ENCODE data around the gene PI4K2B.
"Not testable (repeated sequence)": the region's sequence is repeated elsewhere in the genome, so short reads cannot be mapped to it uniquely, and the experiment has no call there.

PI4K2B gene

DNA sequence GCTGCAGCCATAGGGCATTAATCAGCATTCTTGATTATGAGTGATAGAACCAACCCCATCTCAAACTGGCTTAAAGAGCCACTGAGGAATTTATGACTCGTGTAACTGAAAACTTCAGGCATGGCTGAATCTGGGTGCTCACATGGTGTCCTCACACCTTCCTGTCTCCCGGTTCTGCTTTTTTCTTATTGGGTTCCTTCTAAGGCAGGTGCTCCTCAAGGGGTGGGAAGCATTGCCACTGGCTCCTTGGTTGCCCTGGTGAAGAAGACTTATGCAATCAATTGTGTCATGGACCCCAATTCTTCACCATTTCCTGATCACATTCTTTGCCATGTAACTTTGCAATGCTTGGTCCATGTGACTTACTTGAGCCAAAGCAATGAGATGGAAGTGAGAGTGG is 74.5 kb downstream of the PI4K2B start:
- DNase-seq: no peak

DNA sequence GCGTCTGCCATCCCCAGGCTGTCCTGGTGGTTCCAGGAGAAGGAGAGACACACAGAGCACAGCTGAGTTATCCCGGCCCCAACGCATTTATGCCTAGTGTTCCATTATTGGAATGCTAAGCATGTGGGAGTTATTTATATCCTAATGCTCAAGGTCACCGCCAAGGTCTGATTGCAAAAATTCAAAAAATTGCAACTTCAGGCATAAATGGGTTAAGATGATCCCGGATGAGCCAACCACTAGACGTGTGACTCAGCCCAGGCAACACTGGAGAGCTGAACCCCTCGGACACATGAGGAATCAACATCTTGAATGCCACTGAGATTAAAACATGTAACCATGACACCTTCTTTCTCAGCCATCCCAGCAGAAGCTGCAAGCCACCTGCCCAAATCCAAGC is 74.9 kb downstream of the PI4K2B start:
- DNase-seq: no peak

DNA sequence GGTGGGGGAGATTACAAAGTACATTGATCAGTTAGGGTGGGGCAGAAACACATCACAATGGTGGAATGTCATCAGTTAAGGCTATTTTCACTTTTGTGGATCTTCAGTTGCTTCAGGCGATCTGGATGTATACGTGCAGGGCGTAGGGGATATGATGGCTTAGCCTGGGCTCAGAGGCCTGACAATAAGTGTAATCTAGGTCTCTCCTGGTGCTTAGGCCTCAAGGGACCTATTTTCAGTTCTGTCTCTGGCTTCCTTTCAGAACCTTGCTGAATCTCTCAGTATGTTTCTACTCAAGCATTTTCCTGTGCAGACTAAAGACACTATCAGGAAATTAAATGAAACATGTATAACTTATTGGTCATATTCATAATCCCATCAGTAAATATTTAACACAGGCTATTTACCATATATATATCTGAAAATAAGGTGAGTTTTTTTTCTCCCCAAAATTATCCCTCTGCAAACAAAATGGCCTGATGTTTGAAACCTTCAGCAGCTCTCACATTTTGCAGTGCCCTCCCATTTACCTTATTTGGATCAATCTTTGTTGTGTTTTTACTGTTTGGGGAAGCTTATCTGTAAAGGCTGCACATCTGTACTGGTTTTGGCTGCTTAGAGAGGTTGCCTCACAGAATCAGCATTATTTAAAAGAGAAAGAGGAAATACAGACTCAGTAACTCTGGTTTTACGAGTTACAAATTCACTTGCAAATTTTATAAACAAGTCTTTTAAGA is 76.4 kb downstream of the PI4K2B start:
- no peak for DNase-seq

DNA sequence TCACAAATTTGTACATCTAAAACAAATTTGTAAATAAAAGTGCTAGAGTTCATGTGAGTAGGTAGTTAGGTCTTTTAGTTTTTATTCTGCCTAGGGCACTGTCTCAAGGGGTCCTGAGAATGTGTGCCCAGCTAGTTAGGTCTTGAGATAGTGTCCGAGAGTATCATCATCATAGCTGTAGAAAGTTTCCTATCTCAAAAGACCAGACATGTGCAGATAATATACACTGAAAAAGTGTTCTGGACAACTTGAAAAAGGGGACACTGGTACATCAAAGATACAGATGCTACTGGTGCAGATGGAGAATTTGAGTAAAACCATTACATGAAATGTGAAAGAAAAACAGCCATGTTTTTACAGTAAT is 77.0 kb downstream of the PI4K2B start:
- DNase-seq: no peak

DNA sequence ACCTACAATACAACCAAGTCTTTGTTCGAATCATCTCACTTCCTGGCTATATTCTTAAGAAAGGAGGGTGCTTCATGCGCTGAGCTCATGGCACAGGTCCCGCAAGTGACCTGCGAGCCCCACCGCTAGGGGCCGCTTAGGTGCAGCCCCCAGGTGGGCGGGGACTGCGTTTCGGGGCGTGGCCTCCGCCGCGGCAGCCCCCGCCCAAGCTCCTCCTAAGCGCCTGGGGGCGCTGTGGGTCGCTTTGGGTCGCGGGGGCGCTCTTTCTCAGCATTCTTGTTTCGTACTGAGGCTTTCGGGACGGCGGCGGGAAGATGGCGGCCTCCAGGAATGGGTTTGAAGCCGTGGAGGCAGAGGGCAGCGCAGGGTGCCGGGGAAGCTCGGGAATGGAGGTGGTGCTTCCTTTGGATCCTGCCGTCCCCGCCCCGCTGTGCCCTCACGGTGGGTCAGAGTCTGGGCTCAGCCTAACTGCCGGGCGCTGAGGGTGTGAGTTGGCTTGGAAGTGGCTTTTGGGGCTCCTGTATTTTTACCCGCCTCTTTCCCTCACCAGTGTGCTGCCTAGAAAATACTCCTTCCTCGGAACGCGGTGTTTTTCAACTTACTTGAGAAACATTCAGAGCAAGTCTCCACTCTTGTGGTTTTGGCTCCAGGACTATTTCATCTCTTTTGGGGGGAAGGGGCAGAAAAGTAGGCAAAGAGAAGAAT is 78.8 kb downstream of the PI4K2B start, which contains the start of gene ZCCHC4:
Gene ZCCHC4 (plus strand): TSS at position 279 of the 705 bp plus-strand sequence. CDS start 36 bp downstream, at position 315.
- DNase-seq: peak; percentile 86

DNA sequence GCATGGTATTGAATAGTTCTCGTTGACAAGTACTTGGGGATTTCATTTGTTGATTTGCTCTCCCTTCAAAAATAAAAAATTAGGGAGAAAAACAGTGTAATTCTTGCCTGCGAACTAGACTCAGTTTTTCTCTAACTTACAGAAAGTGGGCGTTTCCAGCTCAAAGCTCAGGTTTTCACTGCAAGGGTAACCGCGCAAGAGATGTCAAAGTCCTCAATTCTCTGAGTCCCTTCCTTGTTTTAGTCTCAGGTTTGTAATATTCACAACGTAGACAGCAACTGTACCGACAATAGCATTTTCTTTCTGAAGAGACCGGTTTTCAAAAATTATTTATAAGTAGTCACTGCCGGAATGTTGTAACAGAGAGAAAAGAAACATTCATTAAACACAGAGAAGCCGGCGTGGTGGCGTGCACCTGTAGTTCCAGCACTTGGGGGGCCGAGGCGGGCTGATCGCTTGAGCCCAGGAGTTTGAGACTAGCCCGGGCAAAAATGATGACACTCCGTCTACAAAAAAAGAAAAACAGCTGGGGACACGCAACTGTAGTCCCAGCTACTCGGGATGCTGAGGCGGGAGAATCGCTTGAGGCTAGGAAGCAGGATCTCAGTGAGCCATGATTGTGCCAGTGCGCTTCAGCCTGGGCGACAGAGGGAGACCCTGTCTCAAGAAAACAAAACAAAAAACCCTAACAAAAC is 79.5 kb downstream of the PI4K2B start:
- no peak for DNase-seq

DNA sequence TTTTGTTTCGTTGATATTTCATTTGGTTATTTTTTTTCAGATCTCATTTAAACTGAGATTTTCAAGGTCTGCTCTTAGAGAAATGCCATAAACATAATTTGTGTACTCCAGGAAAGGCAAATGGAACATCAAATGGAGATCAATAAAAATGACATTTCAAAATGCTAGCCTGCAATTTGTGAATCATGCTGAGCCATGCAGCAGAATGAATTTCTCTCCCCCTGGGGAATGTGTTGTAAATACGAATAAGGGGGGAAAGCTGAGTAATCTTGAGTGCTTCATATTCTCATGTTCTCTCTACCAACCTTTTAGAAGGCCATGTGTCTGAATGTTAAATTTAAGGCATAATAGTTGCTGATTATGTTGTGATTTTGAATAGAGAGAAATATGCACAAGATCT is 86.5 kb downstream of the PI4K2B start:
- no peak for DNase-seq

DNA sequence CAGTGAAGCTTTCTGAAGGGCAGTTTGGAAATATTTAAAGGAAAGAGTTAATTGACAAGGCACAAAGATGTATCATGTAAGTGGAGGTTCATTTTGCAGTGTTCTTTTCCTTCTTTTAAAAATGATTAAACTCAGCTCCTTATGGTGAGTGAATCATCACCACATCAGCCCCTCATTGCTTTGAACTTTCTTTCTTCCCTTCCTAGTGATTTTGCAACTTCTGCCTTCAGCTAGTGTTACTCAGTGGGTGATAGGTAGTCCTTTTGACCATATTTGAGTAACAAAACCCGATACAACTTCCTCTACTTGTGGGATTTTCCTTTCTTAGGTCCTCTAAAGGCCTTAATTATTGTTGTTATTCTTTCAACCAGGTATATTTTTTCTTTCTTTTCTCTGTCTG is 86.9 kb downstream of the PI4K2B start:
- no peak for DNase-seq

DNA sequence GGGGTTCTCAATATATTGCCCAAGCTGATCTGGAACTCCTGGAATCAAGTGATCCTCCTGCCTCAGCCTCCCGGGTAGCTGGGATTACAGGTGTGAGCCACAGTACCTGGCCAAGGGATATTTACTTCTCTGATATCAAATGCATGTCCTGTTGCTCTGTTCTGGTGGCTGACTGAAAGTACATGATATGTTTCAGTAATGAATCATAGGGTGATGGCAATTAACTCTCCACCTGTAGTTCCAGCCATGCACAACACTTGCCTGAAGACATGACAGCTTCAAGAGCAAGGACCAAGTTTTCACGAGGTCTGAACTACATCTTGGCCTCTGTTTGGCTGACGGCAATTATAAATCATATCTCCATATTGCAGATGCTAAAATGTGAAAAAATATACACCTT is 87.9 kb downstream of the PI4K2B start:
- no peak for DNase-seq

DNA sequence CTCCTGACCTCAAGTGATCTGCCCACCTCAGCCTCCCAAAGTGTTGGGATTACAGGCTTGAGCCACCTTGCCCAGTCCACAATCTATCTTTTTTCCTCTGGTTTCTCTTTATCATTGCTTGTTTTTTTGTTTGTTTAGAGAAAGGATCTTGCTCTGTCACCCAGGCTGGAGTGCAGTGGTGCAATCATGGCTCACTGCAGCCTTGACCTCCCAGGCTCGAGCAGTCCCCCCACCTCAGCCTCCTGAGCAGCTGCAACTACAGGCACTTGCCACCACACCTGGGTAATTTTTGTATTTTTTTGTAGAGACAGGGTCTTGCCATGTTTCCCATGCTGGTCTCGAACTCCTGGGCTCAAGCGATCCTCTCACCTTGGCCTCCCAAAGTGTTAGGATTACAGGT is 94.6 kb downstream of the PI4K2B start:
- DNase-seq: not testable (repeated sequence)
